Stimulated activated CD8-positive, alpha-beta memory T cell treated with anti-CD3 and anti-CD28 coated beads, Interleukin-4, amount 100 ng/mL, for 1 hour (primary cell): ENCODE data around the gene PELI2.
"Not testable (repeated sequence)": the region's sequence is repeated elsewhere in the genome, so short reads cannot be mapped to it uniquely, and the experiment has no call there.

Experiments
- DNase-seq, 2 donors: peaks; one replicate each; pipeline ENCODE4 v3.0.0-alpha.2; 2020; ENCODE audit warnings: low read depth in 2 of 2, low spot score in 1 of 2

Gene PELI2

DNA sequence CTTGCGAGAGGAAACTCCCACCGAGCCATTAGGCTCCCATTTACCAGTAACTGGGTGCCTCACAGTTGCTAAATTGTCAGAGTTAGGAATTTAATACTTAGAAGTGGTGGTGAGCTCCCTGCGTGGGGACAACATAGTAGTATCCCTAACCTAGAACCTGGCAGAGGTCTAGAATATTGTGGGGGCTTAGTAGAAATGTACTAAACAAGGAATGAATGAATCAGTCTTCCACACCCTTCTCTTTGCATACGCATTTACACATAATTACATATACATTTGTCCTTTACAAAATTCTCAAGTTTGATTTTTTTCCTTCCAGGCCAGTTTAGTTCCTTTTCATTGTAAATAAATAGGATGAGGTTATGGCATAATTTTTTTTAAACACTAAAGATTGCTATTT is 24.1 kb downstream of the PELI2 start:
- no peak for DNase-seq

DNA sequence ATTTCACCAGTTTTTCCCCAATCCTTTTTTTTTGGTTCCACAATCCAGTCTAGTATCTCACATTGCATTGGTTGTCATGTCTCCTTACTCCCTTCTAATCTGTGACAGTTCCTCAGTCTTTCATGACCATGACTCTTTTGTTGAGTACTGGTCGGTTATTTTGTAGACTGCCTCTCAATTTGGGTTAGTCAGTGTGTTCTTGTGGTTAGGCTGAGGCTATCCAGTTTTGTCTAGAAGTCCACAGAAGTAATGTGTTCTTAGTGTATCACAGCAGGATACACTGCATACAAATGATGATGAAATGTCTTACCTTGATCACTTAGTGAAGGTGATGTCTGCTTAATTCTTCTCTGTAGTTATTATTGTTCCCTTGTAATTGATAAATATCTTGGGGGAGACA is 24.8 kb downstream of the PELI2 start:
- no peak for DNase-seq

DNA sequence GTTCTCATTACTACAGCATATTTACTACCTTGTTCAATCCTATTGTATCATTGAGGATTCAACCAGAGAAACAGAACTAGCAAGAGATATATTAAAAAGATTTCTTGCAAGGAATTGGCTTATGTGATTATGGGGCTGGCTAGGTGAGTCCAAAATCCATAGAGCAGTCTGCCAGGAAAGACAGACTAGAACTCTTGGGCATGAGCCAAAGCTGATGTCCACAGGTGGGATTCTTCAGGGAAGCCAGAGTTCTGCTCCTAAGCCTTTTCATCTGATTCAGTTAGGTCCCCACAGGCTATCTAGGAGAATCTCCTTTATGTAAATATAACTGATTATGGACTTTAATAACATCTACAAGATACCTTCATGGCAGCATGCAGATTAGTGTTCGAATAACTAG is 26.0 kb downstream of the PELI2 start:
- no peak for DNase-seq

DNA sequence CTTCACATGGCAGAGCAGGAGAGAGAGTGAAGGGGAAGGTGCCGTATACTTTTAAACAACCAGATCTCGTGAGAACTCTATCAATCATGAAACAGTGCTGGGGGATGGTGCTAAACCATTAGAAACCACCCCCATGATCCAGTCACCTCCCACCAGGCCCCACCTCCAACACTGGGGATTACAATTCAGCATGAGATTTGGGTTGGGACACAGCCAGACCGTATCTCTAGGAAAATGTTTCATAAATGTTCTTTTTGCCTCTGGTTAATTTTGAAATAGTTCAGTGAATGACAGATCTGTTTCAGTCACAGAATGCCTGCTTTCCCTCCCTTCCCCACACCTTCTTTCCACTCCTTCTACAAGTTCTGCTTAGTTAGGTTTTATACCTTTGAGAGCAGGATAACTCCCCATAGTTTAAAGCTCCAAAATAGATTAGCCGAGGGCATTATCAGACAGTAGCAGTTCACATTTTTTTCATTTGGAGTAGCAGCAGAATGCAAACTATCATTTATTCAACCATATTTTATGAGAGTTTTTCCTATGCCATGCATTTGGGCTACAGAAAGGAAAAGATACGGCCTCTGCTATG is 27.1 kb downstream of the PELI2 start:
- no peak for DNase-seq

DNA sequence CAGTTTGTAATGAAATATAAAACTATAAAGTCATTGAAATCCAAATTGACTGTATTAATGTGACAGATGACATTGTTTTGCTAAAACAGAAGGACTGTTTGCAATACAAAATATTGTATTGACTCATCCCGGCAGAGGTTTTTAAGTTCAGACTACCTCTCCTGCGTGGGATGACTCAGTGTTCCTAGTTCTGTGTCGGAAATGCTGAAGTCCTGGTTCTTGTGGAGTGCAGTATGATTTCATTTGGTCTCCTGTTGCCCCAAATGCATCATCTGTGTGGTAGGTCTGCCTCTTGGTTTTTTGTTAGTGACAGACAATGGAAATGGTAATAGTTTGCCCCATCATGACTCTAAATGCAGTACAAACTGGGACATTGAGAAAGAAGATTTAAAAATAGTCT is 27.8 kb downstream of the PELI2 start:
- no peak for DNase-seq

DNA sequence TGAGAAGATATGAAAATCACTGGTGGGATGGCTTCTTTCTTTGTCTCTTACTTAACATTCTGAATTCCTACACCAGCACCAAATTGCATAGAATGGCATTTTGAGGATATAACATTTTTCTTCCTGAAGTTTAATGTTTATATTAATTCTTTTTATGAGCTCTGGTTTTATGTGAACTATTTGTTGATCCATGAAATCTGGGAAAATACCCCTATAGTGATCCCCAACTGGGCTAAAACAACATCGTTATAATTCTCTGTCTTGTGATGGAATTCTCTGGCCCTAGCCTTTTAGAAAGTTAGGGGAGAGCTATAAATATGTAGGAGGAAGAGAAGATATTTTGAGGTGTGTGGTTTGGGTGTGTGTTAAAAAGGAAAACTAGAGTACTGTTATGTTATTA is 29.2 kb downstream of the PELI2 start:
- no peak for DNase-seq

DNA sequence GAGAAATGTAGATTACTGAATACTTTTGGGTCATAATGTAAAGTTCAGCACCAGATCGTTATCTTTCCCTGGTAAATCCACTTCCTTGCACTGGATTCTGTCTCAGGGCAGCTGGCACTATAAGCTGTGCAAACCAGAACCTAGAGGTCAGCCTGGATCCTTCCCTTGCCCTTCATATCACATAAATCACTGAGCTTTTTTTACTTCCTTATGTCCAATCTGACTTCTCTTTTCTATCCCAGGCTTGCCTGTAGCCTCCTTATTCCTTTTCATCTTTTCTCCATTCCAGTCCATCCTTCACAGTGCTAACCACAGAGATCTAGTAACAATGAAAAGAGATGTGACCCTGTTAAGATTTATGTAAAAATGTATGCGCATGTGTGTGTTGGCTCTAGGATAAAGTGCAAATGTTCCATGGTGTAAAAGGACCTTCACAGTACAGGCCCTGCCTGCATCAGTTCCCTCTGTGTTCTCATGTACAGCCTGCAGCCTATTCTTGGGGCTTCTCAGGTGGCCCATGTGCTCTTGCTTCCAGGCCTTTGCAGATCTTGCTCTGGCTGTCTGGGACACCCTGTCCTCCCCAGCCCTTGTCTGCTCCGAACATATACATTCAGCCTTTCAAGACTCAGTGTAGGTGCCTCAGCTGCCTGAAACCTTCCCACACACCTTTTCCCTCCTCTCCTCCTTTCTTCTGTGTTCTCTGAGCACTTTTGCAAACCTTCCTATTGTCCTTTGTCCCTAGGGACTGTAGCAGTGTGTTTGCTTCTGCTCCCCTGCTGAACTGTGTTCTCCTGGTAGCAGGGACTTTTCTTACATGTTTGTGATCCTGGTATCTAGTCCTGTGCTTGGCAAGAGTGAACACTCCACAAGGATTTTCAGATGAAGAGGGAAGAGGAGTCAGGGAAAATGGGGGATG is 30.0 kb downstream of the PELI2 start:
- DNase-seq = no peak

DNA sequence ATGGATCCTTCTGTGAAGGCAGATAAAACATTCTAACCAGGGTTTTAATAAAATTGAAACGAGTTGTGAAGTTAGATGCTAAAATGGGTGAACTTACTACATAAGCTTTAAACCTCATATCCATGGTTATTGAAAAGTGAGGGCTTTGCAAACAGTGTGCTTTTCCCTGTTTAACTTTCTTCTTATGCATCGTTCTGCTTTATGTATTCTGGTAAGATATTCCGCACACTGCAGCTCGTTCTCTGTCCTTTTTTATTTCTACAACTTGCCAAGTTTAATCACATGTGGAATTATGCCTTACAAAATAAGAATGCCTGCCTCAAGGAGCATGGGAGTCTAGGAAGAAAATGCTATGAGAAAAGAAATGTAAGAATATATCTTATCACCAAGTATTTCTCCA is 30.9 kb downstream of the PELI2 start:
- no peak for DNase-seq

DNA sequence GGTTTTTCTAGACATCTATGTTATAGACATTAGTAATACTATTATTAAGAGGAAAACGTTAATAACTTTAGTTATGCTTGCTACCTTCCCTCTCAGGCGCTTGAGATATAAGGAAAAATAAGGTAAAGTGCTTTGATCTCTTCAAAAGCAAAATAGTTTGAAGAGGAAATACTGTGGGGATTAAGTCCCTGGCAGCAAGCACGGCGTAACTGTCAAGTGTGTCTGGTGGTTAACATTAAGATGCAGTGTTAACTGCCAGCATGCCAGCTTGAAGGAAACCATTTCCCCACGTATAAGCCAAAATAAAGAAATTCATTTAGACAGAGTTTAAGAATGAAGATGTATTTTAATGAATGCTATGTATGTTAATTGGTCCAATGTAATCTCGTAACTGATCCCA is 31.8 kb downstream of the PELI2 start:
- DNase-seq = no peak

DNA sequence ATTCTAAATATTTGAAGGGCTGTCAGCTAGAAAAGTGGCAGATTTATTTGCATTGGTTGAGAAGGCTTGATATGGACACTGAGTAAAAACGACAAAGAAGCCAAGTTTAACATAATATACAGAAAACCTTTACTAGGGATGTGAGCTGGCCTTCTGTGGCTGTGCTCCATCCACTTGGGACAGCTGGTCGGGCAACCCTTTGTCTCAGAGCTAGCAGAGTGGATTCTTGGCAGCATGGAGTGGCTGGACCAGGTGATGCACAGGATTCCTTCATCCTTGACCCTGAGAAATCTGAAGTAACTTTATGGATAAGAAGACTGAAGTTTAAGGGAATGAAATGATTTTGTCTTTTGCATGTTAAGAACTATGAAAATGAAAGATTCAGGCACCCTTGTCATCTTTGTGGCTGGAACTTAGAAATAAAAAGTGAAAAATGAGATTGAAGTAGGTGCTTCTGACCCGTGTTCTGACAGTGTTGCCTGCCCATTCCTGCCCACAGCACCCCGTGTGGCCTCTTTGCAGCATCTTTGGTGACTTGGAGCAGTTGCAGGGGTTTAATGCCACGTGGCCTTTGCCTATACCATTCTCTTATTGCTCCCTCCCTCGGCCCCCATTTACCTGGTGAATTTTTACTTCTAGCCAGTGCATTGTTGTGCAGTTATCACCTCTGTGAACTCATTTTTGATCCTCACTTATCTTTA is 32.6 kb downstream of the PELI2 start:
- no peak for DNase-seq

DNA sequence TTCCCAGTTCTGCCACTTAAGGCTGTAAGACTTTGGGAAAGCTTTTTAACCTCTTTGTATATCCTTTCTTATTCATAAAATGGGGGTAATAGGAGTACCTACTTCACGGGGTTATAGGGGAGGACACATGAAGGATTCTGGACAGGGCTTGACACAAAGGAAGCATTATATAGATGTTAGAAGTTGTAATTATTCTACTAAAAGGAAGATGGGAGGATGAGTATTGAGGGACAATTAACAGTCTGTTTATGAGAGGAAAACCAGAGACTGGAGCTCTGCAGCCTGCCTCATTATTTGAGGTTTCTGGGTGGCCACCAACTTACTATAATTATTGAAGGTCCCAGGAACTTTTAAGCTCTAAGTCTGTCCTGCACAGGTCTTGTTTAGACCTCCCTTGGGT is 34.0 kb downstream of the PELI2 start:
- no peak for DNase-seq

DNA sequence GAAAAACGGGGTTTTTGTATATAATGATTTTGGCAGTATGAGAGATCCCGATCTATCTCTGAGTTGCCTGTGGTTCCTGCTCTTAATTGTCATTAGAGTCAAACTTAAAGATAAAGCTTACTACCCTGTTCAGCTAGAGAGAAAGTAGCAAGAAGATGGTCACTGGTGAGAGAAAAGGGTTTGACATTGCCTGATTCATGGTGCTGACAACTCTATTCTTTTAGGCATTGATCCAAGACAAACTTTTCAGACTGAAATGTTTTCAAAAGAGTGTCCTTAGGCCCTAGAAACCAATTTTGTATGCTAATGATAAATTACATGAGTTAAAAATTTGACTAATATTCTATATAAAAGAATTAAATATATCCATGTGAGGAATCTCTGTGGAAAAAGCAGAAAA is 35.1 kb downstream of the PELI2 start:
- DNase-seq = no peak

DNA sequence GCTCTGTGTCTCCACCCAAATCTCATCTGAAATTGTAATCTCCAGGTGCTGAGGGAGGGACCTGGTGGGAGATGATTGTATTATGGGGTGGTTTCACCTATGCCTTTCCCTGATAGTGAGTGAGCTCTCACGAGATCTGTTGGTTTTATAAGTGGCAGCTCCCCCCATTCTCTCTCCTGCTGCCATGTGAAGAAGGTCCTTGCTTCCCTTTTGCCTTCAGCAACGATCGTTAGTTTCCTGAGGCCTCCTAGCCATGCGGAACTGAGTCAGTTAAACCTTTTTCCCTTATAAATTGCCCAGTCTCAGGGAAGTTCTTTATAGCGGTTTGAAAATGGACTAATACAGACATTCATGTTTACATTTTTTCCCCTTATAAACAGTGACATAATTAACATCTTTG is 36.1 kb downstream of the PELI2 start:
- DNase-seq = no peak

DNA sequence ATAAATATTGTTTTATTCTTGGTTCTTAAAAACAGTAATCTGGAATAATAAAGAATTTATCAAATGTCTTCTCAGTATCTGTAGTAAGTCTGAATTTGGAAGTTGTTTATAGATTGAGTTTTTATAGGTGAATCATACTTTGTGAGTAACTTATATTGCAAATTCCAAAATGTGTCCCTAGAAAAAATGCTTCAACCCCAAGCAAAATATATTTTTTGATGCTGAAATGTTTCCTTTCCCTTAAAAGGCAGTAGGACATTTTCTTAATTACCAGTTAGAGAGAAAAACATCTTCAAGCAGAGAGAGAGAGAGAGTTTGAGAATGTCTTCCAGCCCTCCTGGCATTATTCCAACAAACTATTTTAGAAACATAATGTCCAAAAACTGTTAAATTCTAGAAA is 37.9 kb downstream of the PELI2 start:
- no peak for DNase-seq

DNA sequence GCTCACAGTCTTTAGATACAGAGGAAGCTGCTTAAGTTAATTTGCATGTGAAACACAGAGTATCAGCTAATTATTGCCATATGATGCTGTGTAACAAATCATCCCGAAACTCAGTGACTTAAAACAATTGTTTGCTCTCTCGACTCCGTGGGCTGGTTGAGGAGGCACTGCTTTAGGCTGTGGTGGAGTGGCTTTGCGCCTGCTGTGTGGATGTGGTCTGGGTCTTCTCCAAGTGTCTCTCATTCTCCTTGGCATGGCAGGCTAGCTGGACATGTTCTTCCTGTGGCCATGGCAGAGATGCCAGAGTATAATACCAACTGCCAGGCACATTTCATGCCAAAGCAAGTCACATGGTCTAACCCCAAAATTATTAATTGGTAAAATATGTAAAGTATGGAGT is 40.9 kb downstream of the PELI2 start:
- DNase-seq = no peak

DNA sequence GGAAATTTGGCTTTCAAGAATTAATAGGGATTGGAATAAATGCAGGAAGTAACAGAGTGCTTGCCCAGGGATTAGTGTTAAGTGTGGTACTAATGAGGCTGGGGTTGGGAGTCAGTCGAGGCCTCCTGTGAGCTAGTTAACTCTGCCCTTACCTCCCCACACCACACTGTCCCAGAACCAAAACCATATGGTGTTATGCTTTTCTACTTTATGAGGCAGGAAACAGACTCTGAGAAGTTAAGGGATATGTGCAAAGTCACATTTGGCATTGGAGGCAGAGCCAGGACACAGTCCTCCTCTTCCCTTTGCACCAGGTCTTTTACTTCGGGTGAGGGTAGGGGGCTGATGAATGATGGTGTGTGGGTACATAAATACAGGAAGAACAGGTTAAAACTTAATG is 41.9 kb downstream of the PELI2 start:
- no peak for DNase-seq

DNA sequence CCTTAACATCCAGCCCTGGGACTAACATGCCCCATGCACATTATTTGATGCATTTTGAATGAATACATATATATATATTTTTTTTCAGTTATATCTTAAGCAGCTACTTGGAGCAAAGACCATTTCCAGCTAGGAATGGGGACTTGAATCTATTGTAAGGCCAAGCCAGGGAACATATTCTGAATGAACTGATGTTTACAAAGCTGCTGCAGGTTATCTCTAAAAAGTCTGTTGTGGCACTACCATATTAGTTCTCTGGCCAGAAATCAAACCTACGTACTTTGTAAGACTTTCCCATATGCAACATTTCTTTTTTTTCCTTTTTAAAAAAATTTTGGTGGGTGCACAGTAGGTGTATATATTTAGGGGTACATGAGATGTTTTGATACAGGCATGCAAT is 43.4 kb downstream of the PELI2 start:
- no peak for DNase-seq

DNA sequence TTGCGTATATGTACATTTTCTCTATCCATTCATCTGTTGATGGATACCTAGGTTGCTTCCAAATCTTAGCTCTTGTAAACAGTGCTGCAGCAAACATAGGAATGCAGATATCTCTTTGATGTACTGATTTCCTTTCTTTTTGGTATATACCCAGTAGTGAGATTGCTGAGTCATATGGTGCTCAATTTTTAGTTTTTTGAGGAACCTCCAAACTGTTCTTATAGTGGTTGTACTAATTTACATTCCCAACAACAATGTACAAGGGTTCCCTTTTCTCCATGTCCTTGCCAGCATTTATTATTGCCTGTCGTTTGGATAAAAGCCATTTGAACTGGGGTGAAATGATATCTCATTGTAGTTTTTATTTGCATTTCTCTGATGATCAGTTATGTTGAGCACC is 44.3 kb downstream of the PELI2 start:
- DNase-seq = no peak

DNA sequence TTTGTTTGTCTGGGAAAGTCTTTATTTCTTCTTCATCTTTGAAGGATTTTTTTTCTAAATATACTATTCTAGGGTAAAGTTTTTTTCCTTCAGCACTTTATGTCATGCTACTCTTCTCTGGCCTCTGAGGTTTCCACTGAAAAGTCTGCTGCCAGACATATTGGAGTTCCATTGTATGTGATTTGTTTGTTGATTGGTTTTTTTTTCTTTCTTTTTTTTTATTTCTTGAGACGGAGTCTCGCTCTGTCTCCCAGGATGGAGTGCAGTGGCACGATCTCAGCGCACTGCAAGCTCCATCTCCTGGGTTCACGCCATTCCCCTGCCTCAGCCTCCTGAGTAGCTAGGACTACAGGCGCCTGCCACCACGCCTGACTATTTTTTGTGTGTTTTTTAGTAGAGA is 48.4 kb downstream of the PELI2 start:
- not testable (repeated sequence) for DNase-seq

DNA sequence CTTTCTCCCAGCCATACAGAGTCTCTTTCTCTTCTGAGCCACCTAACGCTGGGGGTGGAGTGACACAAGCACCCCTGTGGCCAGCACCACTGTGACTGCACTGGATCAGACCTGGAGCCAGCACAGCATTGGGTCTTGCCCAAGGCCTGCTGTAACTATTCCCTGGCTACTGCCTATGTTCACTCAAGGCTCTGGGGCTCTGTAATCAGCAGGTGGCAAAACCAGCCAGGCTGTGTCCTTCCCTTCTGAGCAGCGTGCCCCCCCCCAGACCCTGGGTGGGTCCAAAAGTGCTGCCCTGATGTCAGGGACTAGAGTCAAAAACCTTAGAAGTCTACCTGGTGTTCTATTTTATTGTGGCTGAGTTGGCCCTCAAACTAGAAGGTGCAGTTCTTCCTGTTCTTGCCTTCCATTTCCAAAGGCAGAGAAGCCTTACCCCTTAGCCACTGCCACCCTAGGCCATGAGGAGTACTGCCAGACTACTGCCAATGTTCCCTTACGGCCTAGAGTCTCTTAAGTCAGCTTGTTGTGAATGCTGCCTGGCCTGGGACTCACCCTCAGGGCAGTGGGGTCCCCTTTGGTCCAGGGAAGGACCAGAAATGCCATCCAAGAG is 49.9 kb downstream of the PELI2 start:
- DNase-seq = no peak

DNA sequence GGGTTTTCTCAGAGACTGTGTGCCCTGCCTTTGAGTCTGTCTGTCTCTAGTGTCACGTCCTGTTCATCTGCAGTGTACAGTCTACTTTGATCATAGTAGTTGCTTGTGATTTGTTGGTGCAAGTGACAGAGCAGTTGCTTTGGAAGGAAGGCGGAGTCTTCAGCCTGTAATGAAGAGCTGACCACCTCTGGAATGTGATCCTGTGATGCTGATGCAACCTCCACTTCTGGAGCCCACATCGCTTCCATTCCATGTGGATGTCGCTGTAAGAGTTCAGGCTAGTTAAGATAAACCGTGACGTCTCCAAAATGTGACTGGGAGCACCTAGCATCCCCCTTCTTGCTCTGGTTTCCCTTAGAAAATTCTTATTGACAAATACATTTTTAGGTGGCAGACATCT is 51.8 kb downstream of the PELI2 start:
- DNase-seq = no peak

DNA sequence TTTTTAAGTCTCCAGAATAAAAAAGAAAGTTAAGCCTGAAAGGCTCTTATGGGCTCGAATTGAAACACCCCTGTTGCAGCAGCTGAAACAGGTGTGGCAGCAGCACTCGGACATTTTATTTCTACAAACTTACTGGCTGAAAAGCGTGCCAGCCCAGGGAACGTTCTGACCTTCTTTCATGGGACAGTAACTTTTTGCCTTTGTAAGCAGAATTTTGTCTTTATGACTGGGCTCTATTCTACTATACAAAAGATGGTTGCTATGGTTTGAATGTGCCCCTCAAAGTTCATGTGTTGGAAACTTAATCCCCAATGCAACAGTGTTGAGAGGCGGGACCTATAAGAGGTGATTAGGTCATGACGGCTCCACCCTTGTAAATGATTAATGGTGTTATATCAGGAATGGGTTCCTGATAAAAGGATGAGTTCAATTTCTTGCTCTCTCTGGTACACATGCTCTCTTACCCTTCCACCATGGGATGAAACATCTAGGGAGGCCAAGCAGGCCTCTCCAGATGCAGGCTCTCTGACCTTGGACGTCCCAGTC is 52.7 kb downstream of the PELI2 start:
- DNase-seq = no peak
